ENCODE results near the gene IFNB1. TPM values are rescaled to one million over a fixed set of nuclear protein-coding genes. Genes with fewer than 3 reads are reported as not detected.

Gene IFNB1
- total RNA-seq, 1 donor from 2014 or later: not detected

DNA sequence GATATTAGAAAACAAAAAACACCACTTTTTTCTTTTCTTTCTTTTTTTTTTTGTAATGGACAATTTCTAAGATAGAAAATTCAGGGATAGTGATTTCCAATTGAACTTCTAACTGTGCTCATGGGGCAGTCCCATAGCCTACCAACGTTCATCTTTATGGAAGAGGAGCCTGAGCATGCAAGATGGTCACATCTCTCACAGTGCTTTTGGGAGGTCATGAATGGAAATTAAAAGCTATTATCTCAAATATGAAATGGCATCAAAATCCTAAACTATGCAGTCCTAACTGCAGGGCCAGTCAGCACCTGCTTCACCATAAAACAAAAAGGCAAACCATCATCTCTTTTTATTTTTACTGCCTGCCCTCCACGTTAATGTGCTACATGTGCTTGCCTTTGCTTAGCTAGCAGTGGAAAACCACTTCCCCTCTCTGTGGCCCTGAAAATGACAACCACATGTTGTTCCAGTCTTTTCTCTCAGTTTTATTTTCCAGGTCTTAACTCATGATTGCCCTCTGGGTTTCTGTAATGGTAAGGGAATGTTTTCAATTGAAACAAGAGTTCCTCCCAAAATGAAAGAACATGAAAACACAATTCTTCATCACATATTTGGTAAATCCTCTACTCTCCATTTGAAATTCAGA, 16.7 kb downstream of the IFNB1 start:
- no peak for DNase-seq (ENCODE audit: low spot score)
- Histone ChIP-seq H3K27me3 (no peaks in the 10 kb centered on the region), H2AFZ (replicated peaks) (no peak overlapping the region), H3K9me3 (ENCODE audit: low read depth) (no peaks in the 10 kb centered on the region), H3K27ac (no peak overlapping the region), H4K20me1 (ENCODE audit: low read depth) (no peaks in the 10 kb centered on the region), H3F3A (ENCODE audit: low read depth) (no peaks in the 10 kb centered on the region), H3K4me3 (no peak overlapping the region), H3K4me1 (no peaks in the 10 kb centered on the region), H3K4me2 (no peak overlapping the region), H3K36me3 (no peaks in the 10 kb centered on the region), H3K79me2 (ENCODE audit: low read depth) (no peaks in the 10 kb centered on the region), H3K9ac (no peak overlapping the region)
- peaks cover 2% of the 10 kb centered on the region for H3K9me3 Mint-ChIP-seq
- no peaks in the 10 kb centered on the region for H3K27me3 Mint-ChIP-seq (ENCODE audit: insufficient read depth, low read depth)
- H3K4me3 Mint-ChIP-seq: no peak overlapping the region
- no peaks in the 10 kb centered on the region for H3K4me1 Mint-ChIP-seq
- H3K27ac Mint-ChIP-seq: no peak overlapping the region
- H3K36me3 Mint-ChIP-seq: no peaks in the 10 kb centered on the region
- TF ChIP-seq EZH2 (IDR thresholded peaks at IDR 0.05) (no peak), EZH2phosphoT487 (IDR thresholded peaks at IDR 0.05) (no peak)
- TF ChIP-seq, protein P1, sequence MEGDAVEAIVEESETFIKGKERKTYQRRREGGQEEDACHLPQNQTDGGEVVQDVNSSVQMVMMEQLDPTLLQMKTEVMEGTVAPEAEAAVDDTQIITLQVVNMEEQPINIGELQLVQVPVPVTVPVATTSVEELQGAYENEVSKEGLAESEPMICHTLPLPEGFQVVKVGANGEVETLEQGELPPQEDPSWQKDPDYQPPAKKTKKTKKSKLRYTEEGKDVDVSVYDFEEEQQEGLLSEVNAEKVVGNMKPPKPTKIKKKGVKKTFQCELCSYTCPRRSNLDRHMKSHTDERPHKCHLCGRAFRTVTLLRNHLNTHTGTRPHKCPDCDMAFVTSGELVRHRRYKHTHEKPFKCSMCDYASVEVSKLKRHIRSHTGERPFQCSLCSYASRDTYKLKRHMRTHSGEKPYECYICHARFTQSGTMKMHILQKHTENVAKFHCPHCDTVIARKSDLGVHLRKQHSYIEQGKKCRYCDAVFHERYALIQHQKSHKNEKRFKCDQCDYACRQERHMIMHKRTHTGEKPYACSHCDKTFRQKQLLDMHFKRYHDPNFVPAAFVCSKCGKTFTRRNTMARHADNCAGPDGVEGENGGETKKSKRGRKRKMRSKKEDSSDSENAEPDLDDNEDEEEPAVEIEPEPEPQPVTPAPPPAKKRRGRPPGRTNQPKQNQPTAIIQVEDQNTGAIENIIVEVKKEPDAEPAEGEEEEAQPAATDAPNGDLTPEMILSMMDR (IDR thresholded peaks at IDR 0.05): no peak

DNA sequence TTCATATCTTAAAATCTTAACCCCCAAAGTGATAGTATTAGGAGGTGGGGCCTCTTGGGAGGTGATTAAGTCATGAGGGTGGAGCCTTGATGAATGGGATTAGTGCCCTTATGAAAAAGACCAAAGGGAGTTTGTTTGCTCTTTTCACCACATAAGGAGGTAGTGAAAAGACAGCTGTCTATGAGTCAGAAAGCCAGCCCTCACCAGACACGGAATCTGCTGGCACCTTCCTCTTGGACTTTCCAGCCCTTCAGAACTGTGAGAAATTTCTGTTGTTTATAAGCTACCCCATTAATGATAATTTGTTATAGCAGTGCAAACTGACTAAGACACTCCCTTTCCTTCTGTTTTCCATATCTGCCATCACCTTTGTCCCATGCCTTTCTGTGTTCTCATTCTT, 20.8 kb downstream of the IFNB1 start:
- H3F3A ChIP-seq (ENCODE audit: low read depth): no peaks in the 10 kb centered on the region
- H3K27ac ChIP-seq: no peak overlapping the region
- H3K4me3 ChIP-seq: no peak overlapping the region
- H3K9ac ChIP-seq: no peak overlapping the region
- no peaks in the 10 kb centered on the region for H3K9me3 ChIP-seq (ENCODE audit: low read depth)
- Mint-ChIP-seq H3K9me3 (peaks cover 2% of the 10 kb centered on the region), H3K4me1 (no peaks in the 10 kb centered on the region), H3K27me3 (ENCODE audit: insufficient read depth, low read depth) (peaks cover 2% of the 10 kb centered on the region), H3K36me3 (no peaks in the 10 kb centered on the region), H3K4me3 (no peak overlapping the region), H3K27ac (no peak overlapping the region)
- H4K20me1 ChIP-seq (ENCODE audit: low read depth): no peaks in the 10 kb centered on the region
- no peak for DNase-seq (ENCODE audit: low spot score)
- no peak for TF ChIP-seq EZH2 (IDR thresholded peaks at IDR 0.05)
- TF ChIP-seq, protein P1 (IDR thresholded peaks at IDR 0.05): no peak
- TF ChIP-seq EZH2phosphoT487 (IDR thresholded peaks at IDR 0.05): no peak
- no peaks in the 10 kb centered on the region for H3K4me1 ChIP-seq
- H3K36me3 ChIP-seq: no peaks in the 10 kb centered on the region
- no peaks in the 10 kb centered on the region for H3K27me3 ChIP-seq
- H3K4me2 ChIP-seq: no peak overlapping the region
- H3K79me2 ChIP-seq (ENCODE audit: low read depth): no peaks in the 10 kb centered on the region
- no peak overlapping the region for H2AFZ ChIP-seq (replicated peaks)

DNA sequence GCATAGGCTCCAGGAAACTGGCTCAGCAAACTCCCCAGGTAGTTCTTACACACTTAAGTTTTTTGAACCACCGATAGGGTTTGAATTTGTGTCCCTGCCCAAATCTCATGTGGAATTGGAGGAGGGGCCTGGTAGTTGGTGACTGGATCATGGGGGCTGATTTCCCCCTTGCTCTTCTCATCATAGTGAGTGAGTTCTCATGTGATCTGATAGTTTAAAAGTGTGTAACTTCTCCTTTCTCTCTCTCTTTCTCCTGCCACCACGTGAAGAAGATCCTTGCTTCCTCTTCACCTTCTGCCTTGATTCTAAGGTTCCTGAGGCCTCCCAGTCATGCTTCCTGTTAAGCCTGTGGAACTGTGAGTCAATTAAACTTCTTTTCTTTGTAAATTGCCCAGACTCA, 23.9 kb downstream of the IFNB1 start:
- Histone ChIP-seq H2AFZ (replicated peaks) (no peak overlapping the region), H3K9me3 (ENCODE audit: low read depth) (no peaks in the 10 kb centered on the region), H3F3A (ENCODE audit: low read depth) (no peaks in the 10 kb centered on the region), H3K79me2 (ENCODE audit: low read depth) (no peaks in the 10 kb centered on the region), H3K27ac (no peak overlapping the region), H3K27me3 (no peaks in the 10 kb centered on the region), H3K4me3 (no peak overlapping the region), H3K4me2 (no peak overlapping the region), H3K36me3 (no peaks in the 10 kb centered on the region), H3K4me1 (no peaks in the 10 kb centered on the region), H3K9ac (no peak overlapping the region), H4K20me1 (ENCODE audit: low read depth) (no peaks in the 10 kb centered on the region)
- no peak for TF ChIP-seq EZH2phosphoT487 (IDR thresholded peaks at IDR 0.05)
- TF ChIP-seq EZH2 (IDR thresholded peaks at IDR 0.05): no peak
- TF ChIP-seq, protein P1 (IDR thresholded peaks at IDR 0.05): no peak
- no peak overlapping the region for H3K4me3 Mint-ChIP-seq
- H3K4me1 Mint-ChIP-seq: no peaks in the 10 kb centered on the region
- no peaks in the 10 kb centered on the region for H3K36me3 Mint-ChIP-seq
- DNase-seq (ENCODE audit: low spot score): no peak
- H3K27ac Mint-ChIP-seq: no peak overlapping the region
- peaks cover 2% of the 10 kb centered on the region for H3K27me3 Mint-ChIP-seq (ENCODE audit: insufficient read depth, low read depth)
- H3K9me3 Mint-ChIP-seq: peaks cover 2% of the 10 kb centered on the region

Measured in neural progenitor cell (in vitro differentiated cells).